HepG2 (cell line): Measurements from ENCODE around the gene SNRNP200. TPM values are rescaled to one million over a fixed set of nuclear protein-coding genes. Genes with fewer than 3 reads are reported as not detected.

Experiments
- CBX1 ChIP-seq: IDR thresholded peaks from one replicate; pipeline ENCODE4 v1.6.1; 2016; ENCODE audit warnings: antibody characterized with exemption, low read depth
- CBX2 ChIP-seq, 2 experiments: fragments of 200-600 bp in 1 of 2; sonication (generic); formaldehyde crosslinking in 1 of 2; IDR thresholded peaks; 2 replicates each; pipeline versions ENCODE4 v1.7.0 to v1.8.1; 2018 to 2022; ENCODE audit warnings: low read depth in 2 of 2, low read length in 1 of 2, mild to moderate bottlenecking in 1 of 2, missing genetic modification reagents in 1 of 2
- DNMT3B ChIP-seq: conservative IDR thresholded peaks from 2 replicates; pipeline ENCODE4 v1.6.1; 2016; ENCODE audit warnings: missing biosample characterization, control low read depth
- ERF ChIP-seq: IDR thresholded peaks from 2 replicates; pipeline ENCODE4 v1.6.1; 2018; ENCODE audit warnings: missing biosample characterization, missing genetic modification reagents
- FUBP1 ChIP-seq: sonication (generic); formaldehyde crosslinking; IDR thresholded peaks from 2 replicates; pipeline ENCODE4 v1.5.1; 2020; ENCODE audit warnings: missing genetic modification reagents, mild to moderate bottlenecking, borderline replicate concordance
- KDM5A ChIP-seq: fragments of 200-600 bp; sonication (generic); IDR thresholded peaks from 2 replicates; pipeline ENCODE4 v1.7.0; 2018; ENCODE audit warnings: antibody characterized with exemption, mild to moderate bottlenecking, low read length, borderline replicate concordance
- NFE2L1 ChIP-seq: sonication (generic); formaldehyde crosslinking; IDR thresholded peaks from 2 replicates; pipeline ENCODE4 v1.4.0; 2020; ENCODE audit warnings: missing genetic modification reagents, mild to moderate bottlenecking, borderline replicate concordance
- PPARG ChIP-seq: conservative IDR thresholded peaks from 2 replicates; pipeline ENCODE4 v1.6.1; 2016; ENCODE audit warnings: missing biosample characterization, missing genetic modification reagents
- PRPF4 ChIP-seq: fragments of 200-400 bp; formaldehyde crosslinking; IDR thresholded peaks from 2 replicates; pipeline ENCODE4 v1.6.1; 2016; ENCODE audit warnings: low read length, low read depth; ENCODE audit not compliant: poor library complexity, severe bottlenecking
- SP140L ChIP-seq: sonication (generic); formaldehyde crosslinking; IDR thresholded peaks from 2 replicates; pipeline ENCODE4 v1.4.0; 2020; ENCODE audit warnings: missing genetic modification reagents, borderline replicate concordance
- SP5 ChIP-seq: IDR thresholded peaks from 2 replicates; pipeline ENCODE4 v1.6.1; 2016; ENCODE audit warnings: low read depth, borderline replicate concordance
- TMF1 ChIP-seq: sonication (generic); formaldehyde crosslinking; IDR thresholded peaks from 2 replicates; pipeline ENCODE4 v1.8.1; 2022; ENCODE audit warnings: low read depth, missing genetic modification reagents
- ZC3H13 ChIP-seq: sonication (generic); formaldehyde crosslinking; IDR thresholded peaks from 2 replicates; pipeline ENCODE4 v1.8.1; 2023; ENCODE audit warnings: mild to moderate bottlenecking, missing genetic modification reagents, moderate library complexity
- ZNF143 ChIP-seq: sonication (generic); formaldehyde crosslinking; IDR thresholded peaks from 2 replicates; pipeline ENCODE4 v1.4.0; 2020; ENCODE audit warnings: missing genetic modification reagents
- ZNF326 ChIP-seq: sonication (generic); formaldehyde crosslinking; IDR thresholded peaks from 2 replicates; pipeline ENCODE4 v1.4.0; 2020; ENCODE audit warnings: missing genetic modification reagents, borderline replicate concordance
- ZNF350 ChIP-seq: sonication (generic); formaldehyde crosslinking; IDR thresholded peaks from 2 replicates; pipeline ENCODE4 v1.4.0; 2020; ENCODE audit warnings: mild to moderate bottlenecking, low read depth, missing genetic modification reagents, borderline replicate concordance
- ZNF562 ChIP-seq: sonication (generic); formaldehyde crosslinking; IDR thresholded peaks from 2 replicates; pipeline ENCODE4 v1.8.0; 2022; ENCODE audit warnings: missing genetic modification reagents, borderline replicate concordance
- ZNF773 ChIP-seq: sonication (generic); formaldehyde crosslinking; IDR thresholded peaks from 2 replicates; pipeline ENCODE4 v1.4.0; 2020; ENCODE audit warnings: missing genetic modification reagents, borderline replicate concordance
- polyA plus RNA-seq, 8 experiments: library from polyadenylated mRNA; depleted of rRNA in 3 of 8; stranded (reverse) in 7 of 8; unstranded in 1 of 8; fragments of >200 nt; fragmentation: Illumina TruSeq in 4 of 8; extraction: Trizol in 4 of 8; gene quantifications; 2 replicates each; pipeline versions ENCODE4 v1.2.1 to v1.2.3, GENCODE V29; 2011 to 2016; ENCODE audit warnings: low read depth in 4 of 8, missing spikeins in 1 of 8, mixed read lengths in 1 of 8; ENCODE audit not compliant: insufficient read depth in 1 of 8
- total RNA-seq, 5 experiments: library from RNA; depleted of rRNA; stranded (reverse); fragments of >200 nt; fragmentation: Illumina TruSeq; extraction: Trizol; gene quantifications; 2 replicates each; pipeline ENCODE4 v1.2.3, GENCODE V29; 2016; ENCODE audit warnings: low read depth in 1 of 5
- TF ChIP-seq, protein P1 (sequence below): sonication (generic); formaldehyde crosslinking; IDR thresholded peaks from 2 replicates; pipeline ENCODE4 v1.9.0; 2021; ENCODE audit warnings: mild to moderate bottlenecking, missing genetic modification reagents
- TF ChIP-seq, protein P2 (sequence below), 2 experiments: fragments of 450-650 bp in 1 of 2; sonication (generic) in 1 of 2; formaldehyde crosslinking; IDR thresholded peaks; 2 replicates each; pipeline versions ENCODE4 v1.5.0 to v1.8.0; 2020 to 2022; ENCODE audit warnings: mild to moderate bottlenecking in 1 of 2, missing genetic modification reagents in 1 of 2

Gene SNRNP200
- total and polyA plus RNA-seq, 2 of the 13 experiments (the other 11 are each of a cell fraction or from before 2014, with no cell fraction given), result 99.0 to 232 TPM

DNA sequence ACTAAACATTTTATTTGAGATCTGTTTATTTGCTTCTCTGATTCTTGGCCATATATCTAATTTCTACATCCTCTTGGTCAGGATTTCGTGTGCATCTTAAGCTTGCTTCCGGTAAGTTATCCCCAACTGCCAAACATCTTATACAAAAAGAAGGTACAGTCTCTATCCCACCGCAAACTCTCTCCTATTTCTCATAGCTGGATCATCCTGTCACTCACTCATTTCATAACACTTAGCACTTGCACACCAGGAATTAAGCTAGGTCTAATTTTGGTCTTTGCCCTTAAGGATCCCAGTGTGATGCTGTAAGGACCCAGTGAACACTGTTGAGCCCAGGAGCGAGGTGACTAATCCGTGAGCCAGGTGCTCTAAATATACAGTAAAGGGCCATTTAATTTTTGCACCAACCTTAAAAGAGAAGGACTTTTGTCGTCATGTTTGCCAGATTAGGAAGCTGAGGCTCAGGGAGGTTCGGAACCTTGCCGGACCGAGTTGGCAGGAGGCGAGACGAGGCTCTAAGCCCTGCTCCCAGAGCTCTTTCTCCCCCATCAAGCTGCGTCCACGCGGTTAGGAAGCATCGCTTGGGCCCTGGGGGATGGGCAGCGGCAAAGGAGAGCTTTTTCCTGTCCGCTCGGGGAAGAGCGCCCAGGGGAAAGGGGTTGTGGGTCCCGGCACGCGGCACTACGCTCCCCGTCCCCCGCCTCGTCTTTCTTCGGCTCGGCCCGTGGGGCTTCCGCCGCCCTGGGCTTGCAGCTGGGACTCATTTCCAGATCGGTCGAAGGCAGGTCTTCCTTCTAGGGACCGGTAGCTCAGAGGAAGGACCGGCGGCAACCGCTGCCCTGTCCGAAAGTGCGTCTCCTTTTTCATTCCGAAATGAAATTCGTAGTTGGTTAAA lies 15.6 kb upstream of the SNRNP200 start (continued):
- TF ChIP-seq, protein P1, sequence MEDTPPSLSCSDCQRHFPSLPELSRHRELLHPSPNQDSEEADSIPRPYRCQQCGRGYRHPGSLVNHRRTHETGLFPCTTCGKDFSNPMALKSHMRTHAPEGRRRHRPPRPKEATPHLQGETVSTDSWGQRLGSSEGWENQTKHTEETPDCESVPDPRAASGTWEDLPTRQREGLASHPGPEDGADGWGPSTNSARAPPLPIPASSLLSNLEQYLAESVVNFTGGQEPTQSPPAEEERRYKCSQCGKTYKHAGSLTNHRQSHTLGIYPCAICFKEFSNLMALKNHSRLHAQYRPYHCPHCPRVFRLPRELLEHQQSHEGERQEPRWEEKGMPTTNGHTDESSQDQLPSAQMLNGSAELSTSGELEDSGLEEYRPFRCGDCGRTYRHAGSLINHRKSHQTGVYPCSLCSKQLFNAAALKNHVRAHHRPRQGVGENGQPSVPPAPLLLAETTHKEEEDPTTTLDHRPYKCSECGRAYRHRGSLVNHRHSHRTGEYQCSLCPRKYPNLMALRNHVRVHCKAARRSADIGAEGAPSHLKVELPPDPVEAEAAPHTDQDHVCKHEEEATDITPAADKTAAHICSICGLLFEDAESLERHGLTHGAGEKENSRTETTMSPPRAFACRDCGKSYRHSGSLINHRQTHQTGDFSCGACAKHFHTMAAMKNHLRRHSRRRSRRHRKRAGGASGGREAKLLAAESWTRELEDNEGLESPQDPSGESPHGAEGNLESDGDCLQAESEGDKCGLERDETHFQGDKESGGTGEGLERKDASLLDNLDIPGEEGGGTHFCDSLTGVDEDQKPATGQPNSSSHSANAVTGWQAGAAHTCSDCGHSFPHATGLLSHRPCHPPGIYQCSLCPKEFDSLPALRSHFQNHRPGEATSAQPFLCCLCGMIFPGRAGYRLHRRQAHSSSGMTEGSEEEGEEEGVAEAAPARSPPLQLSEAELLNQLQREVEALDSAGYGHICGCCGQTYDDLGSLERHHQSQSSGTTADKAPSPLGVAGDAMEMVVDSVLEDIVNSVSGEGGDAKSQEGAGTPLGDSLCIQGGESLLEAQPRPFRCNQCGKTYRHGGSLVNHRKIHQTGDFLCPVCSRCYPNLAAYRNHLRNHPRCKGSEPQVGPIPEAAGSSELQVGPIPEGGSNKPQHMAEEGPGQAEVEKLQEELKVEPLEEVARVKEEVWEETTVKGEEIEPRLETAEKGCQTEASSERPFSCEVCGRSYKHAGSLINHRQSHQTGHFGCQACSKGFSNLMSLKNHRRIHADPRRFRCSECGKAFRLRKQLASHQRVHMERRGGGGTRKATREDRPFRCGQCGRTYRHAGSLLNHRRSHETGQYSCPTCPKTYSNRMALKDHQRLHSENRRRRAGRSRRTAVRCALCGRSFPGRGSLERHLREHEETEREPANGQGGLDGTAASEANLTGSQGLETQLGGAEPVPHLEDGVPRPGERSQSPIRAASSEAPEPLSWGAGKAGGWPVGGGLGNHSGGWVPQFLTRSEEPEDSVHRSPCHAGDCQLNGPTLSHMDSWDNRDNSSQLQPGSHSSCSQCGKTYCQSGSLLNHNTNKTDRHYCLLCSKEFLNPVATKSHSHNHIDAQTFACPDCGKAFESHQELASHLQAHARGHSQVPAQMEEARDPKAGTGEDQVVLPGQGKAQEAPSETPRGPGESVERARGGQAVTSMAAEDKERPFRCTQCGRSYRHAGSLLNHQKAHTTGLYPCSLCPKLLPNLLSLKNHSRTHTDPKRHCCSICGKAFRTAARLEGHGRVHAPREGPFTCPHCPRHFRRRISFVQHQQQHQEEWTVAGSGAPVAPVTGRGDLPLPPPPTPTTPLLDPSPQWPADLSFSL, result no peak
- TF ChIP-seq CBX2 (IDR thresholded peaks at IDR 0.05; ENCODE audit: low read depth, low read length), result 0 out of 2 replicates have a peak, but pooled peaks have one; percentile 56
- no peak; the same call in 1 of the 2 replicates for TF ChIP-seq CBX2 (CRISPR knock-in tag; IDR thresholded peaks at IDR 0.05; ENCODE audit: low read depth)
- TF ChIP-seq ZNF773, result no peak
- no peak for TF ChIP-seq FUBP1 (CRISPR knock-in tag)
- no peak for TF ChIP-seq KDM5A
- no peak for TF ChIP-seq PPARG (CRISPR knock-in tag)
- no peak for TF ChIP-seq CBX1
- no peak for TF ChIP-seq NFE2L1 (CRISPR knock-in tag)
- no peak for TF ChIP-seq ERF (CRISPR knock-in tag)
- no peak for TF ChIP-seq SP5 (CRISPR knock-in tag)
- TF ChIP-seq TMF1 (CRISPR knock-in tag), result 0 out of 2 replicates have a peak, but pooled peaks have one; percentile 42
- TF ChIP-seq ZNF350 (CRISPR knock-in tag), result no peak
- TF ChIP-seq ZC3H13, result no peak
- TF ChIP-seq ZNF143 (CRISPR knock-in tag), result no peak; the same call in 1 of the 2 replicates
- TF ChIP-seq SP140L, result no peak
- TF ChIP-seq, protein P2, sequence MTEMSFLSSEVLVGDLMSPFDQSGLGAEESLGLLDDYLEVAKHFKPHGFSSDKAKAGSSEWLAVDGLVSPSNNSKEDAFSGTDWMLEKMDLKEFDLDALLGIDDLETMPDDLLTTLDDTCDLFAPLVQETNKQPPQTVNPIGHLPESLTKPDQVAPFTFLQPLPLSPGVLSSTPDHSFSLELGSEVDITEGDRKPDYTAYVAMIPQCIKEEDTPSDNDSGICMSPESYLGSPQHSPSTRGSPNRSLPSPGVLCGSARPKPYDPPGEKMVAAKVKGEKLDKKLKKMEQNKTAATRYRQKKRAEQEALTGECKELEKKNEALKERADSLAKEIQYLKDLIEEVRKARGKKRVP (CRISPR knock-in tag; IDR thresholded peaks at IDR 0.05), result no peak
- no peak for TF ChIP-seq DNMT3B (CRISPR knock-in tag)
- peak; percentile 89 for TF ChIP-seq PRPF4
- TF ChIP-seq ZNF562 (CRISPR knock-in tag), result no peak
- no peak for TF ChIP-seq ZNF326 (CRISPR knock-in tag)
